NCI-H1092 (cell line): ENCODE measurements around the gene OR52B2.
"Not testable (repeated sequence)": the region's sequence is repeated elsewhere in the genome, so short reads cannot be mapped to it uniquely, and the experiment has no call there.

Source experiments
- DNase-seq: peaks from one replicate; lab custom pipeline; 2025; lab: John Stamatoyannopoulos, UW

OR52B2 gene

DNA sequence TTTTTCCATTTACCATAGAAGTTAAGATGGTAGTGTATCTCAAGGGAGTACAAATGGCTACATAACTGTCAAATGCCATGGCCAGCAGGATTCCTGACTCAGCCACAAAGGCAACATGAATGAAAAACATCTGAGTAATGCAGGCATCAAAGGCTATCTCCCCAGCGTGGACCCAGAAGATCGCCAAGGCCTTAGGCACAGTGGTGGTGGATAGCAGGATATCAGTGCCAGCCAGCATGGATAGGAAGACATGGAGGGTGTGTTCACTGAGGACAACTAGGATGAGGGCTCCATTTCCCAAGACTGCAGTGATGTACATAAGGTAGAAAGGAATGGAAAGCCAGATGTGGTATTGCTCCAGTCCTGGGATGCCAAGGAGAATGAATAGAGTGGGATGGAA, 18.0 kb downstream of the OR52B2 start:
- no peak for DNase-seq

DNA sequence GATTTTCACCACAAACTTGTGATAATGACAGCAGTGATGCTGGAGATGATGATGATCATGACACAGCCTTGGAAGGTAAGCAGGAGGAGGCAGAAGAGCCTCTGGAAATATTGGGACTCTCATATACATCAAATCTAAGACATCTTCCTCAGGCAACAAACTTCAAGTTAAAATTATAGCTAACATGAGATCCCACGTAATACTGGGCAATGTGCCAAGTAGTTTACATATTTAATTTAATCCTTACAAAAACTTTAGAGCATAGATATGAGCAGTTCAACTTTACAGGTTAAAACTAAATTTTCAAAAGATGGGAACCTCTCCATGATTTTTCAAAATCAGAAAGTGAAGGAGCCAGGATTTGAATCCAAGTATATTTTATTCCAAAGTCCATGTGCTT, 19.0 kb downstream of the OR52B2 start:
- no peak for DNase-seq

GRCh38 chr11:6143737-6144136, 26.4 kb downstream of the OR52B2 start:
- not testable (repeated sequence) for DNase-seq

GRCh38 chr11:6142936-6143335, 27.2 kb downstream of the OR52B2 start:
- no peak for DNase-seq

DNA sequence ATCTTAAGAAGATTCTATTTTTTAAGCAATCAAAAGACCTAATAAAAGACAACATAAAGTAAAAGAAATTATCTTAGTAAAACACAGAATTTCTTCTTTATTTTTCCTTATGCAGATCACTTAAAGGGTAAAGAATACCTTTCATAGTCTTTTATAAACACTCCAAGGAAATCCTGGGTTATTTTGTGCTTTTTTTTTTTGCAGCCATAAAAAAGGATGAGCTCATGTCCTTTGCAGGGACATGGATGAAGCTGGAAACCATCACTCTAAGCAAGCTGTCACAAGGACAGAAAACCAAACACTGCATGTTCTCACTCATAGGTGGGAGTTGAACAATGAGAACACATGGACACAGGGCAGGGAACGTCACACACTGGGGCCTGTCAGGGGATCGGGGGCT, 34.2 kb downstream of the OR52B2 start:
- not testable (repeated sequence) for DNase-seq

- no peak for DNase-seq
Observed at GRCh38 chr11:6132431-6132830, 37.7 kb downstream of the OR52B2 start.

DNA sequence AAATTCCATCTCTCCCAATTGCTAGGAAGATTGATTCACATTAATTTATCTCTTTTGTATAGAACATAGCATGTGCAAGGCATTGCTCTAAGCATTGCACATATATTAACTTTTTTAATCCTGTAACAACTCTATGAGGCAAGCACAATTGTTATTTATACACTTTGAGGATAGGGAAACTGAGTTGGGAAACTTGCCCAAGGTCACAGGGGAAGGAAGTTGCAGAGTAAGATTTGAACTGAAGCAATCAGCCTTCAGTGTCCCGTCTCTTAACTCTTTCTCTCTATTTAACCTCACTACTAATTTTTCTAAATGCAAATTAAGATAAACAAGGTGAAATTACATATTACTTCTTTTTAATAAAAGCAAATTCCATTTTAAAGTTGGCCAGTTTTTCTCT, 40.5 kb downstream of the OR52B2 start:
- DNase-seq, result no peak

GRCh38 chr11:6129011-6129410, 41.1 kb downstream of the OR52B2 start:
- no peak for DNase-seq

GRCh38 chr11:6127881-6128280, 42.2 kb downstream of the OR52B2 start:
- no peak for DNase-seq

GRCh38 chr11:6124245-6124644, 45.9 kb downstream of the OR52B2 start:
- no peak for DNase-seq
